Pons (tissue), 1 donor: ENCODE measurements around the gene POLG.

Experiments
- DNase-seq: peaks from one replicate; pipeline ENCODE4 v3.0.0-alpha.2; 2016; ENCODE audit warnings: low spot score

Gene POLG

DNA sequence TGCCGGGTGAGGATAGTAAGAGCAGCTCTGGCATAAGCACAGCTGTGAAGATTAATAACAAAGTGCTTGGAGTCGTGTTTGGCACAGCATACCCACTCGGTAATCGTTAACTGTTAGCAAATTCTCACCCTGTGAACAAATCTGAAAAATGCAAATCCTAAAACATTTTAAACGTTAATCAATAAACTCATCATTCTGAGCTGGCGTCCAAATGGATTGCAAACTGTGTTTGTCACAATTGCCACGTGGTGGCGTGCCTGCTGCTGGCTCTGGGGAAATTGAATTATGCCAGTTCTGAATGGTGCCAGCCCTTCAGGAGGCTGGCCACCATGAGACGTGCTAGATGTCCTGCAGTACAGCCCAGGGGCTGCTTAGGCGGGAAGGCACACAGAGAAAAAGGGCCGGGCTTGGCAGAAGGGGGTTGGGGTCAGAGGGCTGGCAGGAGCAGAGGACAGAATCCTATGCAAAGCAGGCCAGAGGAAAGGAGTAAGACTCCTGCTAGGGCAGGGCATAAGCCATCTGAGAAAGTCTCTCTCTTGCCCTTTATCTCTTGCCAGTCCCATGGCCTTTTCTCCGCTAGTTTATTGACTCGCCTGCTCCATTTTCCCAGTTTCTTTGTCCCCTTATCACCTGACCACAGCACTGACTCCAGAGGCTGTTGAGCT is 22.1 kb upstream of the POLG start:
- DNase-seq, result peak; percentile 59

DNA sequence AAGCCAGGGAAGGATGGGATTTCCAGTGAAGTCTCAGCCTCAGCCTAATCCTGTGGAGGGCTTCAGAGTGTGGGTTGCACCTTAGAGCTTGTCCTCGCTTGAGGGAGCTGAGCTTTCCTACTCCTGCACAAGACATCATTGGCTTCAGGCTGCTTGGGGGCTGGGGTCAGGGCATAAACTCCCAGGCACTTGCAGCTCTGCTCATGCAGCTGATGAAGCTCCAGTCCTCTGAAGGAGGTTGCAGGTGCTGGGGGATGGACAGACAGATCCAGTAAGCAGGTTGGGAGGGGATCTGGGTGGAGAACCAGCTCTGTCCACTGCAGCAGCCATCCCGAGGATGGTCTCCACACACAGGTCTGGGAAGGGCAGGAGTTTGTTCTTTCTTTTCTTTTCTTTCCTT is 19.4 kb upstream of the POLG start:
- no peak for DNase-seq

DNA sequence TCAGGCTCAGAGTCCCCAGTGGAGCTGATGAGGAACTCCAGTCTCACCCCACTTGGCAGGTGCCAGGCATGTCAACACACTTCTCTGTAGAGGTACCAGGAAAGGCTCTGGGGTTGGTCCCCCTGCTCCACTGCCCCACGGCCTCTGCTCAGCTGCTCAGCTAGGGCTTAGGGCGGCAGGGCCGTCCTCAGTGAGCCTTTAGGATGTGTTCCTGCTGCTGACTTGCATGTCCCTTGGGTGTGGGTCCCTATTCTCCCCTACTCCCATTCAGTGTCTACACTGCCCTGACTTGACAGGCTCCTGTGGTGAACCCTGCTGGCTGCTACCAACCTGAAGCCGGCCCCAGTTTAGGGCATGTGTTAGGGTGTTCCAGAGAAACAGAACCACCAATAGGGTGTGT is 17.9 kb upstream of the POLG start:
- no peak for DNase-seq

DNA sequence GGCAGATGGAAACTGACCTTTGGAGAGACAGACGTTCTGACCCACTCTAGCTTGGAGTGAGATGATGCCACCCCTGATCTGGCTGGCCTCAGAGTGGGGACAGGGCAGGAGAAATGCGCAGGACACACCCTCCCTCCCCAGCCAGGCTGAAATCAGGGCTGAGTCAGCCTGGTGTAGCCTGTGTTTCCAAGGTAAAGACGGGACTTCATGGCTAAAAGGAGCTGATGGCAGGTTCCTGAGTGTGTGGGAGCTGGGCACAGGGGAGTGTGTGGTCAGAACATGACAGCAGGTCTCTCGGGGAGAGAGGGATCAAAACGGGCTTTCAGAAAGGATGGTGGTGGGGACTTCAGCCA is 14.6 kb upstream of the POLG start:
- no peak for DNase-seq

DNA sequence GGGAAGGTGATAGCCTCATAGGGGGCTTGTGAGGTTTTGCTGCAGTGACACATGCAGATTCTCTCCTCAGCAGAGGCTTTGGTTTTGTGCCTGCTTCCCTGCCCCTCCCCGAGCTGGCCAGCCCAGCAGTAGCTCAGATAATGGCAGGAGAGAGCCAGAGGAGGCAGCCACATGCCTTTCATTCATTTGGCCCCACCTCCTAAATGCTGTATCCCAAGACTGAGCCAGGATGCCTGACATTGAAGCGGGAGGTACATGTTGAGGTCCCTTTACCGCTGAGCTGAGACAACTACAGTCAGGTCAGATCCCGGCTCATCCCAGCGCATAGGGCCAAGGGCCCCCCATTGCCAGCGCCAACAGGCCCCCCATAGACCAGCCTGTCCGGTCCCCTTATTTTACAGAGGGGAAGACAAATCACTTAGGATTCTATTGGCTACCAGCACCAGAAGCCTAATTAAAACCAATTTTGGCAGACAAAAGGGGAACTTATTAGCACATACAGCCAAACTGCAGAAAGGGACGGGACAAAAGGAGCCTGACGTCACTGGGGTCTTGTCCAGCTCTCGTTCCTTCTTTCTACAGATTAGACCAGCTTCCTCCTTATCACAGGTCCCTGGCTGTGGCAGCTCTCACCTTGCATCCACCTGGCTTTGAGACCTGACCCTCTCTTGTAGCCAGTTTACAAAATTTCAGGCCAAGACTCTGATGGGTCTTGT is 12.1 kb upstream of the POLG start:
- DNase-seq, result no peak

DNA sequence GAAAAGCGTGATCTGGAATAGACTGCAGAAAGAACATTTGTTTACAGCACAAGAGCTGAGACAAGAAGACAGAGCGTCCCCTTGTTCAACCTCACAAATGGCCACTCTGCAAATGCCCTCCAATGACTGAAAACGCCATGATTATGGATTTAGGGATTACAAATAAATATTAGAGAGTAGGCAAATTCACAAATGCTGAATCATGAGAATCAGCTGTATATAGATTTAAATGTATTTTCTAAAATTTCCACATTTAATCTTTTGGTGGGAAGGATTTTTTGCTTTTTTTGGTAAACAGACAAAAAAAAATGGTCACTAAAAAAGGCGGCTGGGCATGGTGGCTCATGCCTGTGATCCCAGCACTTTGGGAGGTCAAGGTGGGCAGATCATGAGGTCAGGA is 10.6 kb upstream of the POLG start:
- DNase-seq, result no peak

DNA sequence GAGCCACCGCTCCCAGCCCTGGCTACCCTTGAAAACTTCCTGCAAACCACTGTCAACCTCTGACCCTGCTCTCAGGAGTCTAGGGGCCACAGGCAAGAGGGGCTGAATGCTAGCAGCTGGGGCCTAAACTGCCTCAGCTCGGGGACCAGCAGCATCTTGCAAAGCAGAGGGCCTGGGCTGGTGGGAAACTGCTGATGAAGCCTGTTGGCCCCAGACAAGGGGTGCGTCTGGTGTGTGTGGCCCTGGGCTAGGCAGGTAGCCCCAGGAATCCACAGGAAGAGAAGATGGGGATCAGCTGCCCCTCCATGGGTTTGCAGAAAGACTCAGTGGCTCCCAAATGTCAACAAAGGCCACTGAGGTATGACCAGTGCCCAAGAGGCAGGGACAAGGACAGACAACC is 8.2 kb upstream of the POLG start:
- DNase-seq, result no peak

DNA sequence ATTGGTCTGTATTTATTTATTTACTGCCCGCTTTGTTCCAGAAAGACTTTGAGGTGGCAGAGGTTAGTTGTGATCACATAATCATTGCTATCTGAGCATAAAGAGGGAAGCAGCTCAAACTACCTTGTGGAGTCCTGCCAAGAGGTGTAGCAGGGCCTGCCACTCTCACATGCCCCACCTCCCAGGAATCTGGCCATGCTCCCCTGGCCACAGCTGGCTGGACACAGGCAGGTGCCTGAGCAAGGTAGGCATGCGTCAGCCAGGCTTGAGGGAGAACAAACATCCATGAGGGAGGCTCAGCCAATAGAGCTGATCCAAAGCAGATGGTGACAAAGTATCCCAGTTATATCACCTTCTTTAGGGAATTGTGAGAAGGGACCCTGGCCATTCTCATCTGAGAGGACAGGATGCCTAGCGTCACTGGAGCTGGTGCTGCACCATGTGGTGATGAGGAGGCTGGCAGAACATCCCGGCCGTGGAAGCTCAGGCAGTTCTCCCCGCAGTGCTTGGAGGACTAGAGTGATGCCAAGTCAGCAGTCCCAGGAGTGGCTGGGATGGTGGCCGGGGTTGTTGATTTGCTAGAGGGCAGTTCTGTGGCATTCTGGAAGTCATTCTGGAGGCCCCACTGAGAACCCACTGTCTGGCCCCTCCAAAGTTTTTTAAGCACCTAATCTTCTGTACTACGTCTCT is 6.8 kb upstream of the POLG start:
- DNase-seq, result no peak

DNA sequence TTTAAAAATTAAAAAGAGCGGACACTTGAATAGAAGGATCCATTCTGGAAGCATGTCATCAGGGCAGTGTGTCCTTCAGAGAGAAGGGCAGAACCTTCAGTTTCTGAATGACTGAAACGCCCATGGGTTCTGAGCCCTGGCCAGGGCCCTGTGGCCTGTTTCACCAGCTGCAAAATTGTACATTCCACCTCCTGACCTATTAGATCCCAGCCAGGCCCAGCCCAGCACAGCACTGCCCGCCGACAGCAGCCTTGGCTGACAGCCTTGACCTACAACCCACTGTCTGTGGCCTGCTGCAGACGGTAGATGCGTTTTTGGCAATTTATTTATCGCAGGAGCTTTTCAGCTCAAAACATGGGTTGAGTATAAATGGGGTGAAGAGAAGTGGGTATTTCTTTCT is 5.9 kb upstream of the POLG start:
- no peak for DNase-seq

DNA sequence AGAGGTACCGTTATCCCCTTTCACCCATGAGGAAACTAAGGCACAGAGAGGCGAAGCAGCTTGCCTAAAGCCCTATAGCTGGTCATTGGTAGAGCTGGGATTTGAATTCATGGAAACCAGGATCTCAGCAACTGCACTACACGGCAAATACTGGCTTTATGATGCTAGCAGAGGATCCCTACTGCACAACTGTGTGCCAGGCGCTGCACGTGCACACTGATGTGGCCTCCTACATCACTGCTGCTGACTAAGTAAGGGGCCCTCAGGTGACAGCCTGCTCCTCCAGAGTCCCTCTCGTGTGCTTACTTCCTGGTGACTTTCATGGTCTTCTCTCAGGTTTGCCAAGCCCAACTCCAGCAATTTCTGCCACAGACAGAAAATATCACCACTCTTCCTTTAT is 3.4 kb upstream of the POLG start:
- DNase-seq, result no peak

DNA sequence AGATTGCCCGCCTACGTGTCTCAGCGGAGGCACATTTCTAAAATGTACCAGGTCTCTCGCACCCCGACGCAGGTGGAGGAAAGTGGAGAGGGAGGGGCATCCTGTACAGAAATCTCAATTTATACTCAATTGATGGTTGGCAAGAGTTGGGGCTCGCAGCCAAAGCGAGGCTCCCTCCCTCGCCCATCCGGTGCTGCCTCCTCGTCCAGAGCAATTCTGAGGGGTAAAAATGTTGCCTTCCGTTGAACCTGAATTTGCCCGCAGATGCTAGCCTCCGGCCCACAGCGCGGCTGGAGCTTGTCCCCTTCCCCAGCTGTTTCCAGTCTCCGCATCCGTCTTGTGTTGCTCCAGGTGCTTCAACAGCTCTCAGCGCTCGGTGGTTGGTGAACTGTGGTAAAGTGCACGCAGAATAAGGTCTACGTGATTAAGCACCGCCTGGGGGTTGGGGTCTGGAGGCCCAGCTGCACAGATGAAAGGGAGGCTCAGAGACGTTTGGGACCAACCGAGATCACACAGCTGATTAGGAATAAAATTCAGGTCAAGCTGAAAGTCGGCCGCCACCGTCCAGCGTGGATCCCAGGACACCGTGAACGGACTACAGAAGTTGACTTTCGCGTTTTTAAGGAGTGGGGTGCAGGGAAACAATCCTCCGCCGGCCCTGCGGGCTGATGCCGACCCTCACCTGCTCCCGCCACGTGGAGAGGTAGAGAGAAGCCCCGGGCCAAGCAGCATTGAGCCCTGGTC is 846 bp upstream of the POLG start:
- peak; percentile 42 for DNase-seq

DNA sequence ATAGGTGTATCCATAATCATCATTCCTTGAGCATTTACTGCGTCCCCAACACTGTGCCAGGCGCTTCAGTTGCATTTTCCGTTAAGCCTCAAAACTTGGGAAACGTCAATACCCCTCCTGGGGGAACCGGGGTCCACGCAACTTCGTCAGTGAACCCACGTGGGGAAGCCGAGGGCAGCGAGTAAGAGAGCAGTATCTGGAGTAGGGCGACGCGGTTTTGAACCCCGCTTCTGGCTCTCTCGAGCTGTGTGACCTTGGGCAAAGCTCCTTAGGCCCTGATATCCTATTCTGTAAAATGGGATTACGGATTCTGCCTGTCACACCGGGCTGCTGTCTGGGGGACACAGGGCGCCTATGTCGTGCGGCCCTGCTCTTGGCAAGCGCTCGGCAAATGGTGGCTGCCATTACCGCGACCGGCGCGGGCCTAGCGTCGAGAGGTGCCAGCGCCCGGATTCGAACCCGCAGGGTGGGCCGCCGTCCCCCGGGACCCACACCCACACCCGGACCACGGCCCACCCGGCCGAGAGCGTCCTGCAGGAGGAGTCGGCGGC is 590 bp downstream of the POLG start:
- no peak for DNase-seq

DNA sequence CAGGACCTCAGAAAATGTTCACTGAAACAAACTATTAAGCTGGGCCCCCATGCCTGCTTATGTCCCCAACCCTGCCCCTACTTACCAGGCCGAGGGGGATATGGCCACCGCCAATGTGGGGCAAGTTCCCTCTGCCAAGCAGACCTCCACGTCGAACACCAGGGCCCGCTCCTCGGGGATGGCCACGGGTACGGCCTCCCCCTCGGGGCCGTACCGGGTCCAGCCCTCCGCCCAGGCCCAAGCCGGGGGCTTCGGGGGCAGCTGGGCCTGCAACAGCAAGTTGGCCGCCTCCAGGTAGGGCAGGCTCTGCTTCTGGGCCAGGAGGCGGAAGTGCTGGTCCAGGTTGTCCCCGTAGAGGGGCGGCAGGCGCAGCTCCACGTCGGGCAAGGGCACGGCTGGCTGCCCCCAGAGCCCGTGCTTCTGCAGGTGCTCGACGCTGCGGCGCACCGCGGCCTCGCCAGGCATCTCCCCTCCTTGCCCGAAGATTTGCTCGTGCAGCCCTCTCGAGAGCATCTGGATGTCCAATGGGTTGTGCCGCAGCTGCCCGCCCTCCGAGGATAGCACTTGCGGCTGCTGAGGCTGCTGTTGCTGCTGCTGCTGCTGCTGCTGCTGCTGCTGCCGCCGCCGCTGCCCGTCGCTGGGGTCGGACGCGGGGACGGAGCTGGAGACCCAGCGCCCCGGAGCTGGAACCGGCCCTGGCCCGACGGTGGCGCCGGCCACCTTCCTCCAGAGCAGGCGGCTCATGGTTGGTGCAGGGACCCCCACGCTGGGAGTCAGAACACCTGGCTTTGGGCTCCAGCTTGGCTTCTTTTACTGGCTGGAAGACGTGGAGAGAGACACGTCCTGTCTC is 1.4 kb downstream of the POLG start:
- DNase-seq, result no peak

DNA sequence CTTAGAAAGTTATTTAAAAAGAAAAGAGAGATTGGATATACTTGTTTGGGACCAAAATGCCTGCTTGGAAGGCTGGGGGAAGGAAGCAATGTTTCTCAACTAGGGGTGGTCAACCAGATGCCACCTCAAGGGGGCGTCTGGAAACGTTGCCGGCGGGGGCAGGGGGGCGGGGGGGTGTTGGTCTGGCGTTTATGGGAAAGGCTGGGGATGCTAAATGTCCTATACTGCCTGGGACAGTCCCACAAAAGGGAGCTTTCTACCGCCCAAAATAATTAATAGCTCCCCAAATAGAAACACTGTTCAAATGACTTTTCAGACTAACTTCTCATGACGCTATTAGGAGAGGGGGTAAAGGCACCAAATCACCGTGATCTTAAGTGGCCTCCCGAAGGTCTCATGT is 2.2 kb downstream of the POLG start:
- no peak for DNase-seq

DNA sequence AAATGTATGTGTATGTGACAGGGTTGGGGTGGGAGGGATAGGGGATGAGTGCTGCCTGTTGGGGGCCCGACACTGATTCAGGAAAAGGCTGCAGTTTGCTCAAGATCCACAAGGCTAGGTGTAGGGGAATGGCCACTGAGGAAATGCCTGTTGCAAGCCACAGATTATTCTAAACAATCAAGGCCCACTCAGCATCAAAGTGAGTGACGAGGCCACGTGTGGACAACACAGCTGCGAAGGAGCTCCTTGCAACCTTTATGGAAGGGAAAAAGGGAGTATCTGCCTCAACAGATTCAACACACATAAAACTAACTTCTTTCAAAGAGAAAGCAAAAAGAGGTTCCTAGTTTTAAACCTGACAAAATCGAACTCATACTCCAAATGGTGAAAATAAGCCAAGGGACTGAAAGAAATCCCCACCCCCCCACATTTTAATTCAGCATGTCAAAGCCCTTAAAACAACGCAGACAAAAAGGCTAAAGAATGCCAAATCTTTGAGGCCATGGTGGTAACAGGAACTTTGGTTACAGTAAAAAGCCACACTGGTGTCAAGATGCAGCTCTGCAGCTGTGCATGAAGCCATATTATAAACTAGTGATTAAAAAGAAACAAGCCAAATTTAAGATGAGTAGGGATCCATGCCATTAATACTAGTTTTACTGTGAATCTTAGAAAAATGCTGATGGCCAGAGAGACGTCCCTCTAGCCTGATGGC is 3.6 kb downstream of the POLG start:
- DNase-seq, result no peak

DNA sequence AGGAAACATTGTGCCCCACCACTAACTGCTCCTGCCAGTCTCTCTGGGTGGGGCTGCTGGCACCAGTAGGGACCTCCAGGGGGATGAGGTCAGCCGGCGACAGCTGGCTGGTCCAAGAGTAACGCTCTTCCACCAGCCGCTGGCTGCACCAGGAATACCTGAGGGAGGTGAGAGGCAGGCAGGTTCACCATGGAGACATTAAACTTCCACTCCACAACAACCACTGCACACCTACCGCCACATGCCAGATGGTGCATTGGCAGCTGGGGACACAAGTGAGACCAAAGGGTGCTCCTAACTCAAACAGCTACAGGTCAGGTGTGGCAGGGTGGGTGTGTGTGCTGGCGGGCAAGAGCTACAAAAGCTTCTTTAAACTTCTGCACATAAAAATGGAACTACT is 4.5 kb downstream of the POLG start:
- no peak for DNase-seq

DNA sequence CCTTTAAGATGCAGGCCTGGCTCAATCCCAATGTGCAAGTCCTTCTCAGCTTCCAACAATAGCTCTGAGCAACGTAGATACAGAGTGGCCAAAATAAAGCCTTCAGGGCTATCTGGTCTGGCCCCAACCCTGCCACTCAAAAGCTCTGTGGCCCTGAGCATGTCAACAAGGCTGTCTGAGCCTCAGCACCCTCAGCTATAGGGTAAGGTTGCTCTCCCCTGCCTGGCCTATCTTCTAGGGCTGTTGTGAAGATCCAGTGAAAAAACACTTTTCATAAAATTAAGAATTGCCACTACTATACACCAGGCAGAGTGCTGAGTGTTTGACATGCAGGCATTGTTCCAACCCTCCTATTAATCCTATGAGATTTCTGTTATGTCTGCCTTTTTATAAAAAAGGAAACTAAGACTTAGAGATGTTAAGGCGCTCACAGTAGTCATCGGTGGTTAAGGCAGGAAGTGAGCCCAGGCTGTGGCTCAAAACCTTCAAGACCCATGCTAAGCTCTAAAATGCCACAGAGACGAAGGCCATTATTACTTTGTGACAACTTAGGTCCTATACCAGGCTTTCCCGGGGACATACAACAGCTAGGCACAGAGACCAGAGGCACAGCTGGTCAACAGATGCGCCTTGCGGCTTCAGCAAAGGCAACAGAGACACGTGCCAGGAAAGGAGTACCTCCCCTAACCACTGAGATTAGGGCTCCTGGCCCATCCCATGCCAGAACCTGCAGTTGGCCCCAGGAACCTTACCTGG is 5.1 kb downstream of the POLG start:
- no peak for DNase-seq

DNA sequence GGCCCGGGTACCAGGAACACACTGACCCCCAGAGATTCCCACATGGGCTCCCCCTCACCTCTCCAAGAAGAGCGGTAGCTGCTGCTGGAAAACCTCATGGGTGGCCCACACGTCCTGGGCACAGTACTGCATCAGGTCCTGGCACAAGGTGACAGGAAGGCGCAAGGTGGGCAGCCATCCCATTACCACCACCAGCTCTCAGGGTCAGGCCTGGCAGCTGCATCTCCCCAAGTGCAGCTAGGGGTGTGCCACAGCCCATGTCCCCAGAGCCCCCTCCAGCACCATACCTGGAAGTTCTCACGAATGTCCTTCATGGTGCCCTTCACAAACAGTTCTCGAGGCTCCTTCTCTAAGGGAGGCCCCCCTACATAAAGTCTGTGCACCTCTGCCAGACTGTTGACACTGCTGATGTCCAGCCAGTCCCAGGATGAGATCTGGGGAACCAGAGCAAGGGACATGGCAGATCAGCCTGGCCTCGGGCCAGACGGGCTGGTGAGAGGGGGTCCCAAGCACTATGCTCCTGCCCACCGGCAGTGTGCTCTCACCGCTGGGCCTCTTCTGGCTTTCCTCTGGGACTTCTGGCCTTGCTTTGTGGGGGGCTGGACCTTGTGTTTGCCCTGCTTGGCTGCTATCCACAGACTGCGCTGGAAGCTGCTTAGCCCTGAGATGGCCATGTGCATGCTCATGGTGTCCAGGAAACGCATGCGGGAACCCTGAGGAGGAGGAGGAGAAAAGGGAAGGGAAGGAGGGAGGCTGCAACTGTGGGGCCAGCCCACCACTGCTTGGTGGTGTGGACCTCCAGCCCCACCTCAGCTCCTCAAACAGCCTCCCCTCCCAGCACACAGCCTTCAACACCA is 6.0 kb downstream of the POLG start:
- DNase-seq, result no peak

DNA sequence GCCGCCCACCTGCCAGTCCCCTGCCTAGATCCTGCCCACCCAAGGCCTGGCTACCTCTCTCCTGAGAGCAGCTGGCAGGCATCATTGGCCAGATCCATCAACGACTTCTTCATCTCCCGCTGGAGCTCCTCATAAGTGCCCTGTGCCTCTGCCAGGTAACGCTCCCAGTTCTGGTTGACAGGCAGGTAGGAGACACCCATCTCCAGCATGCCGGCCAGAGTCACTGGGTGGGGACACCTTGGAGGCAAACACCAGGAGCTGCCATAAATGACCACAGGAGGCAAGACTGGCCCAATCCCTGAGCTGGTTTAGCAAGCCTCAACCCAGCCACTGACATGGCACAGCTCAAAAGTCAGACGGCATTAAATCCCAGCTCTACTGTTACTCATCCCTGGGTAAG is 7.5 kb downstream of the POLG start:
- DNase-seq, result no peak
